Measurements from ENCODE around the gene ZDHHC18. TPM values are rescaled to one million over a fixed set of nuclear protein-coding genes. Genes with fewer than 3 reads are reported as not detected.
A peak's percentile ranks its signal among the peaks of the same experiment; 100 is the strongest.

Gene ZDHHC18, protein sequence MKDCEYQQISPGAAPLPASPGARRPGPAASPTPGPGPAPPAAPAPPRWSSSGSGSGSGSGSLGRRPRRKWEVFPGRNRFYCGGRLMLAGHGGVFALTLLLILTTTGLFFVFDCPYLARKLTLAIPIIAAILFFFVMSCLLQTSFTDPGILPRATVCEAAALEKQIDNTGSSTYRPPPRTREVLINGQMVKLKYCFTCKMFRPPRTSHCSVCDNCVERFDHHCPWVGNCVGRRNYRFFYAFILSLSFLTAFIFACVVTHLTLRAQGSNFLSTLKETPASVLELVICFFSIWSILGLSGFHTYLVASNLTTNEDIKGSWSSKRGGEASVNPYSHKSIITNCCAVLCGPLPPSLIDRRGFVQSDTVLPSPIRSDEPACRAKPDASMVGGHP
- 21.3 and 21.9 TPM in 2 replicates for total RNA-seq (2022)
- percentile 54 among the genes with signal in this experiment for Bru-seq, nascent RNA
- BruChase-seq, experiment 1, labeled RNA remaining after a 2-hour chase, result percentile 60 among the genes with signal in this experiment
- percentile 70 among the genes with signal in this experiment for BruChase-seq, experiment 2, labeled RNA remaining after a 6-hour chase
- long read RNA-seq, full-length matches to known transcripts, result 7 of 21 reads
- long read RNA-seq, partial matches to known transcripts, result 0 of 21 reads
- long read RNA-seq, other reads (novel, unspliced or antisense), result 14 of 21 reads

DNA sequence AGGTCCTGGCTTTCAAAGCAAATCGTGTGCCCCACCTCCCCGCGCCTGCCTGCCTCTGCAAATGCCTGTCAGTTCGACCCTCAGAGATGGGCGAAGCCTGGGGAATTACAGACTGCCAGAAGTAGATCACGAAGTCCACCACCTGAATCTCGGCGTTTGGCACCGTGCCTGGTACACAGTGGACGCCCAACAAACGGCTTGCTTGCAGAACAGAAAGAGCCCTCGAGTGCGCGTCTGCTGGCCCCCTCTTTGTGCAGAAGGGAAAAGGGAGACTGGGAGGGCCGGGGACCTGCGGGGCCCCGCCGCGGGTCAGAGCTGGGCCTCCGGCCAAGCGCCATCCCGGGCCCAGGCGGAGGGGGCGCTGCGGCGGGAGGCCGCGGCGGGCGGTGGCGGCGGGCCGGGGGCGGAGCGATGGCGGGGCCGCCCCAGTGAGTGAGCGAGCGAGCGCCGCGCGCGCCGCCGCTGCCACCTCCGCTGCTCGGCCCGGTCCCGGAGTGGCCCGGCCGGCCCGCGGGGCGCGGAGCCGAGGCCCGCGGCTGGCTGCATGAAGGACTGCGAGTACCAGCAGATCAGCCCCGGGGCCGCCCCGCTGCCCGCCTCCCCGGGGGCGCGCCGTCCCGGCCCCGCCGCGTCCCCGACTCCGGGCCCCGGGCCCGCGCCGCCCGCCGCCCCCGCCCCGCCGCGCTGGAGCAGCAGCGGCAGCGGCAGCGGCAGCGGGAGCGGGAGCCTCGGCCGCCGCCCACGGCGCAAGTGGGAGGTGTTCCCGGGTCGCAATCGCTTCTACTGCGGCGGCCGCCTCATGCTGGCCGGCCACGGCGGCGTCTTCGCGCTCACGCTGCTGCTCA is at the start of gene ZDHHC18:
Gene ZDHHC18 (plus strand): TSS at position 428 of the 845 bp plus-strand sequence. CDS start 117 bp downstream, at position 545.
- H3K4me3 Mint-ChIP-seq (ENCODE audit: unreplicated experiment), result peak within 1 kb of the TSS; percentile 88
- Histone ChIP-seq H3K9me3 (no peaks in the 10 kb centered on the region), H3K4me3 (ENCODE audit: low read depth, low read length) (peak within 1 kb of the TSS; percentile 71), H3K27me3 (replicated peaks; ENCODE audit: control insufficient read depth, insufficient read depth, low read length) (no peaks in the 10 kb centered on the region), H3K36me3 (ENCODE audit: control insufficient read depth, insufficient read depth, low read length) (no peaks in the 10 kb centered on the region), H3K4me1 (peaks cover 18% of the 10 kb centered on the region)
- H3K4me1 Mint-ChIP-seq (ENCODE audit: low read depth, unreplicated experiment), result peaks cover 16% of the 10 kb centered on the region
- intact Hi-C loops (cut with micrococcal nuclease; ENCODE audit: unreplicated experiment), result no loop called here
- ChIA-PET CTCF (interaction anchor here (1.0 kb wide), 2 partner anchors 16 to 41 kb away, joined by 3 to 4 read pairs; no protein-coding TSS in a partner anchor), POLR2A (interaction anchor here (0.8 kb wide), 1 partner anchor 135 kb away, joined by 3 read pairs; no protein-coding TSS in a partner anchor)
- H3K27ac Mint-ChIP-seq (ENCODE audit: unreplicated experiment), result peak within 1 kb of the TSS; percentile 68
- TF ChIP-seq, protein P1, sequence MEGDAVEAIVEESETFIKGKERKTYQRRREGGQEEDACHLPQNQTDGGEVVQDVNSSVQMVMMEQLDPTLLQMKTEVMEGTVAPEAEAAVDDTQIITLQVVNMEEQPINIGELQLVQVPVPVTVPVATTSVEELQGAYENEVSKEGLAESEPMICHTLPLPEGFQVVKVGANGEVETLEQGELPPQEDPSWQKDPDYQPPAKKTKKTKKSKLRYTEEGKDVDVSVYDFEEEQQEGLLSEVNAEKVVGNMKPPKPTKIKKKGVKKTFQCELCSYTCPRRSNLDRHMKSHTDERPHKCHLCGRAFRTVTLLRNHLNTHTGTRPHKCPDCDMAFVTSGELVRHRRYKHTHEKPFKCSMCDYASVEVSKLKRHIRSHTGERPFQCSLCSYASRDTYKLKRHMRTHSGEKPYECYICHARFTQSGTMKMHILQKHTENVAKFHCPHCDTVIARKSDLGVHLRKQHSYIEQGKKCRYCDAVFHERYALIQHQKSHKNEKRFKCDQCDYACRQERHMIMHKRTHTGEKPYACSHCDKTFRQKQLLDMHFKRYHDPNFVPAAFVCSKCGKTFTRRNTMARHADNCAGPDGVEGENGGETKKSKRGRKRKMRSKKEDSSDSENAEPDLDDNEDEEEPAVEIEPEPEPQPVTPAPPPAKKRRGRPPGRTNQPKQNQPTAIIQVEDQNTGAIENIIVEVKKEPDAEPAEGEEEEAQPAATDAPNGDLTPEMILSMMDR (IDR thresholded peaks at IDR 0.05; ENCODE audit: insufficient read depth in 1 of 2, low read depth in 1 of 2, low read length in 1 of 2, severe bottlenecking in 1 of 2, unreplicated experiment in 1 of 2), result peak; percentile 13 to 33
- H3K9me3 Mint-ChIP-seq (ENCODE audit: unreplicated experiment), result no peaks in the 10 kb centered on the region
- no peaks in the 10 kb centered on the region for H3K27me3 Mint-ChIP-seq (ENCODE audit: insufficient read depth, unreplicated experiment)
- DNase-seq, result peak in 1 of 2 experiments; percentile 77
- BruUV-seq (replicated peaks), result no TSS peak
- H3K36me3 Mint-ChIP-seq (ENCODE audit: insufficient read depth, unreplicated experiment), result peaks cover 5% of the 10 kb centered on the region

DNA sequence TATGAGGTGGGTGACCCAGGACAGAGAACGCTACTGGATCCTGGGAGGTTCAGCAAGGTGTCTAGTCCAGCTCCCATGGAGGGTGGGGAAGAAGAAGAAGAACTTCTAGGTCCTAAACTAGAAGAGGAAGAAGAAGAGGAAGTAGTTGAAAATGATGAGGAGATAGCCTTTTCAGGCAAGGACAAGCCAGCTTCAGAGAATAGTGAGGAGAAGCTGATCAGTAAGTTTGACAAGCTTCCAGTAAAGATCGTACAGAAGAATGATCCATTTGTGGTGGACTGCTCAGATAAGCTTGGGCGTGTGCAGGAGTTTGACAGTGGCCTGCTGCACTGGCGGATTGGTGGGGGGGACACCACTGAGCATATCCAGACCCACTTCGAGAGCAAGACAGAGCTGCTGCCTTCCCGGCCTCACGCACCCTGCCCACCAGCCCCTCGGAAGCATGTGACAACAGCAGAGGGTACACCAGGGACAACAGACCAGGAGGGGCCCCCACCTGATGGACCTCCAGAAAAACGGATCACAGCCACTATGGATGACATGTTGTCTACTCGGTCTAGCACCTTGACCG is 47.3 kb upstream of the ZDHHC18 start:
- H3K36me3 Mint-ChIP-seq (ENCODE audit: insufficient read depth, unreplicated experiment), result peaks cover 89% of the 10 kb centered on the region
- no peaks in the 10 kb centered on the region for H3K9me3 Mint-ChIP-seq (ENCODE audit: unreplicated experiment)
- H3K27me3 ChIP-seq (replicated peaks; ENCODE audit: control insufficient read depth, insufficient read depth, low read length), result no peaks in the 10 kb centered on the region
- TF ChIP-seq, protein P1 (IDR thresholded peaks at IDR 0.05; ENCODE audit: insufficient read depth in 1 of 2, low read depth in 1 of 2, low read length in 1 of 2, severe bottlenecking in 1 of 2, unreplicated experiment in 1 of 2), result no peak
- peaks cover 20% of the 10 kb centered on the region for H3K4me1 ChIP-seq
- intact Hi-C loops (cut with micrococcal nuclease; ENCODE audit: unreplicated experiment), result no loop called here
- H3K9me3 ChIP-seq, result no peaks in the 10 kb centered on the region
- H3K27ac Mint-ChIP-seq (ENCODE audit: unreplicated experiment), result peak overlapping the region; percentile 10
- ChIA-PET POLR2A (no interaction called here), CTCF (no interaction called here)
- BruUV-seq (replicated peaks), result no TSS peak
- peaks cover 22% of the 10 kb centered on the region for H3K4me1 Mint-ChIP-seq (ENCODE audit: low read depth, unreplicated experiment)
- H3K4me3 ChIP-seq (ENCODE audit: low read depth, low read length), result no peak overlapping the region
- H3K27me3 Mint-ChIP-seq (ENCODE audit: insufficient read depth, unreplicated experiment), result no peaks in the 10 kb centered on the region
- H3K36me3 ChIP-seq (ENCODE audit: control insufficient read depth, insufficient read depth, low read length), result peaks cover 1% of the 10 kb centered on the region
- no peak overlapping the region for H3K4me3 Mint-ChIP-seq (ENCODE audit: unreplicated experiment)
- DNase-seq, result no peak
